Astrocyte of the cerebellum (primary cell): ENCODE data around the gene CACHD1.

ENCODE experiments used
- DNase-seq: peaks from one replicate; pipeline ENCODE4 v3.0.0-alpha.2; 2011; ENCODE audit warnings: low read depth
- H3K4me3 ChIP-seq: 2 replicates; pipeline ENCODE4 v1.5.1; 2011; ENCODE audit warnings: mild to moderate bottlenecking, low read depth, low read length, moderate library complexity
- CTCF ChIP-seq: IDR thresholded peaks from 2 replicates; pipeline ENCODE4 v1.5.1; 2012; ENCODE audit warnings: low read length, low read depth, moderate library complexity, mild to moderate bottlenecking; ENCODE audit errors: missing control alignments
- in situ Hi-C: cut with HindIII; loops from 2 replicates; pipeline ENCODE4 v1.10.0; 2017; ENCODE audit warnings: low sequenced_read_pairs

Gene CACHD1

GRCh38 chr1:64427879-64428278 is 42.0 kb upstream of the CACHD1 start:
- in situ Hi-C loops, result no loop called here
- no peak for DNase-seq
- no peak overlapping the region for H3K4me3 ChIP-seq
- TF ChIP-seq CTCF, result no peak

GRCh38 chr1:64433308-64433707 is 36.6 kb upstream of the CACHD1 start:
- no peak for DNase-seq
- no peak overlapping the region for H3K4me3 ChIP-seq
- no peak for TF ChIP-seq CTCF
- in situ Hi-C loops, result no loop called here

- H3K4me3 ChIP-seq, result no peak overlapping the region
- in situ Hi-C loops, result no loop called here
- TF ChIP-seq CTCF, result no peak
- DNase-seq, result no peak
Measured at GRCh38 chr1:64433747-64434146, 36.2 kb upstream of the CACHD1 start.

- no peak for DNase-seq
- in situ Hi-C loops, result no loop called here
- no peak for TF ChIP-seq CTCF
- no peak overlapping the region for H3K4me3 ChIP-seq
Measured at GRCh38 chr1:64435000-64435399, 34.9 kb upstream of the CACHD1 start.

- TF ChIP-seq CTCF, result no peak
- in situ Hi-C loops, result no loop called here
- no peak for DNase-seq
- H3K4me3 ChIP-seq, result no peak overlapping the region
Measured at GRCh38 chr1:64437453-64437852, 32.5 kb upstream of the CACHD1 start.

GRCh38 chr1:64440183-64440826 is 29.6 kb upstream of the CACHD1 start:
- DNase-seq, result no peak
- TF ChIP-seq CTCF, result no peak
- in situ Hi-C loops, result no loop called here
- H3K4me3 ChIP-seq, result no peak overlapping the region

- TF ChIP-seq CTCF, result no peak
- in situ Hi-C loops, result no loop called here
- DNase-seq, result no peak
- no peak overlapping the region for H3K4me3 ChIP-seq
Measured at GRCh38 chr1:64451440-64451839, 18.5 kb upstream of the CACHD1 start.
